AG04449 (cell line): ENCODE measurements around the gene MKKS.
"Not testable (repeated sequence)": the region's sequence is repeated elsewhere in the genome, so short reads cannot be mapped to it uniquely, and the experiment has no call there.

ENCODE experiments used
- CTCF ChIA-PET: fragments of 350-600 bp; formaldehyde crosslinking; extraction: SDS; loops from one replicate; lab custom pipeline; 2021; ENCODE audit warnings: antibody characterized with exemption; lab: Yijun Ruan, JAX
- POLR2A ChIA-PET: fragments of 400-600, 350-600 bp; formaldehyde crosslinking; extraction: SDS; loops from one replicate; lab custom pipeline; 2020; ENCODE audit warnings: antibody characterized with exemption, inconsistent platforms; lab: Yijun Ruan, JAX
- DNase-seq: peaks from one replicate; pipeline ENCODE4 v3.0.0-alpha.2; 2010; ENCODE audit warnings: low read depth, low spot score
- H3K4me3 ChIP-seq: 2 replicates; pipeline ENCODE4 v1.5.1; 2011; ENCODE audit warnings: low read depth, mild to moderate bottlenecking, control low read depth, low read length
- TF ChIP-seq, protein P1 (sequence below): IDR thresholded peaks from one replicate; pipeline ENCODE4 v1.5.1; 2011; ENCODE audit warnings: mild to moderate bottlenecking, moderate library complexity, low read length, control low read depth, inconsistent platforms; ENCODE audit not compliant: insufficient read depth; ENCODE audit errors: missing control alignments

Gene MKKS

DNA sequence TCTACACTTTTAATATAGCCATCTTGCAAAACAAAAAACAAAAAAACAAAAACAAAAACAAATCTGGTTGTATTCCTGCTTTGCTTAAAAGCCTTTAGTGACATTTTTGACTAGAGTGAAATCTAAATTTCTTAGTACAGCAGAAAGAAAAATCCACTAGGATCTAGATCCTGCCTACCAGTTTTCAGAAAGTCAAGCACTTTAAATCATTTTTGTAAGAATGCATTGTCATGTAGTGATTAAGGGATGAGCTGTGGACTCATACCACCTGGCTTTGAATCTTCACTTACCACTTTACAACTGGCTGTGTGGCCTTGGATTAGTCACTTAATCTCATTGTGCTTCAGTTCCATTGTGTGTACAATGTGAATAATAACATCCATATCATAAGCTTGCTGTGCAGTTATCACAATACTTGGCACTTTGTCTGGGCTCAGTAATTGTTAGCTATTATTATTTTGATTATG is 4.0 kb downstream of the MKKS start:
- ChIA-PET CTCF (interaction anchor here (0.6 to 7.0 kb wide), 8 partner anchors 8 to 813 kb away, joined by 3 to 279 read pairs (median 3); no protein-coding TSS in a partner anchor), POLR2A (no interaction called here)
- no peak overlapping the region for H3K4me3 ChIP-seq
- TF ChIP-seq, protein P1, sequence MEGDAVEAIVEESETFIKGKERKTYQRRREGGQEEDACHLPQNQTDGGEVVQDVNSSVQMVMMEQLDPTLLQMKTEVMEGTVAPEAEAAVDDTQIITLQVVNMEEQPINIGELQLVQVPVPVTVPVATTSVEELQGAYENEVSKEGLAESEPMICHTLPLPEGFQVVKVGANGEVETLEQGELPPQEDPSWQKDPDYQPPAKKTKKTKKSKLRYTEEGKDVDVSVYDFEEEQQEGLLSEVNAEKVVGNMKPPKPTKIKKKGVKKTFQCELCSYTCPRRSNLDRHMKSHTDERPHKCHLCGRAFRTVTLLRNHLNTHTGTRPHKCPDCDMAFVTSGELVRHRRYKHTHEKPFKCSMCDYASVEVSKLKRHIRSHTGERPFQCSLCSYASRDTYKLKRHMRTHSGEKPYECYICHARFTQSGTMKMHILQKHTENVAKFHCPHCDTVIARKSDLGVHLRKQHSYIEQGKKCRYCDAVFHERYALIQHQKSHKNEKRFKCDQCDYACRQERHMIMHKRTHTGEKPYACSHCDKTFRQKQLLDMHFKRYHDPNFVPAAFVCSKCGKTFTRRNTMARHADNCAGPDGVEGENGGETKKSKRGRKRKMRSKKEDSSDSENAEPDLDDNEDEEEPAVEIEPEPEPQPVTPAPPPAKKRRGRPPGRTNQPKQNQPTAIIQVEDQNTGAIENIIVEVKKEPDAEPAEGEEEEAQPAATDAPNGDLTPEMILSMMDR = no peak
- DNase-seq = no peak

- POLR2A ChIA-PET = no interaction called here
- CTCF ChIA-PET = interaction anchor here (0.6 to 7.0 kb wide), 6 partner anchors 13 to 461 kb away, joined by 3 to 279 read pairs (median 5); no protein-coding TSS in a partner anchor
- DNase-seq = no peak
- no peak overlapping the region for H3K4me3 ChIP-seq
- TF ChIP-seq, protein P1 = no peak
These were observed 4.5 kb downstream of the MKKS start for GRCh38 chr20:10429443-10429981.

DNA sequence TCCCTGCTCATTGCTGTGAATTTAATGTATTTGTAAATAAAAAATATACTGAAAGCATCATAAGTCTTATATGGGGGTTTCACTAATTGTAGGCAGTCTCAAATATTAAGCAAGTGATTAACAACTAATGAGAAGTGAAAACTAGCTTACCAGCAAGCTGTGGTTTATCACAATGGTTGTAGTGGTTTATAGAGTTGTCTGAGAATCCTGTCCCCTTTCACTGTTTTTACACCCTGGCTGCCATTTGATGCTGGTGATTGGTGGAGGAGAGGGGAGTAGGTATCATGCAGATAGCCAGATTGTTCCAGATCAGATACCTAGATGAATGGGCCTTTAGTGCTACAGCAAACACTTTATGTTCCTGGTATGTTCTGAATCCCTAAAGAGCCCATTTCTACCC is 6.0 kb downstream of the MKKS start:
- ChIA-PET POLR2A (no interaction called here), CTCF (interaction anchor here (1.0 to 7.0 kb wide), 12 partner anchors 9 to 1115 kb away, joined by 3 to 279 read pairs (median 6); partner anchors contain the start of genes MKKS and SLX4IP)
- TF ChIP-seq, protein P1 = no peak
- no peak overlapping the region for H3K4me3 ChIP-seq
- DNase-seq = no peak

DNA sequence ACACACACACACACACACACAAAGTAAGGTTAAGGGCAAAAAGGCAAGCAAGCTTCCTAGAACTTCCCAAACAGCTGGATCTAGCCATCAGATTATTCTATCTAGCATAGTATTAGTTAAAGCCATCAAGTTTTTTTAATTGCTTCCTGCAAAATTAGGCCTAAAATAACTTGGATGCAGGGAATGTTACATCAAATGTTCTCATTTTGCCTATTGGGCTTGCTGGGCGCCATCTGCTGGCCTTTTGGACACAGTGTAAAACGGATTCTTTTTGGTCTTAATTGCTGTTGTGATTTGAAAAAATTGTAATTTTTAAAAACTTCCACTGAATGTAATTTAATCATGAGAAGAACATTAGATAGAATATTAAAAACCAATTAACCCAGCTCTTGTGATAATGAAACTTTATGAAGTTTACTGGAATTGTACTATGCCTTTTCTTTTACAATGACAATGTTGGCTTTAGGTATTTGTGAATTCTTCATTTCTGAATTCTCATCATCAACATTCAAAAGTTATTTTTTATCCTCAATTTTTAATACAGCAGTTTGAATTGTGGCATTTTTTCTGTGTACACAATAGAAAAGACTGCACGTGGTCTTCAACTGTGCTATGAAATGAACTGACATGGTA is 6.8 kb downstream of the MKKS start:
- H3K4me3 ChIP-seq = no peak overlapping the region
- ChIA-PET CTCF (interaction anchor here (0.7 to 7.0 kb wide), 29 partner anchors 9 to 1116 kb away, joined by 3 to 279 read pairs (median 4); partner anchors contain the start of genes MKKS and SLX4IP), POLR2A (no interaction called here)
- DNase-seq = no peak
- TF ChIP-seq, protein P1 = peak; percentile 68

GRCh38 chr20:10423735-10424134 is 10.3 kb downstream of the MKKS start:
- no peak overlapping the region for H3K4me3 ChIP-seq
- ChIA-PET POLR2A (no interaction called here), CTCF (interaction anchor here (1.0 to 6.3 kb wide), 5 partner anchors 8 to 807 kb away, joined by 5 to 73 read pairs (median 18); no protein-coding TSS in a partner anchor)
- TF ChIP-seq, protein P1 = no peak
- DNase-seq = no peak

DNA sequence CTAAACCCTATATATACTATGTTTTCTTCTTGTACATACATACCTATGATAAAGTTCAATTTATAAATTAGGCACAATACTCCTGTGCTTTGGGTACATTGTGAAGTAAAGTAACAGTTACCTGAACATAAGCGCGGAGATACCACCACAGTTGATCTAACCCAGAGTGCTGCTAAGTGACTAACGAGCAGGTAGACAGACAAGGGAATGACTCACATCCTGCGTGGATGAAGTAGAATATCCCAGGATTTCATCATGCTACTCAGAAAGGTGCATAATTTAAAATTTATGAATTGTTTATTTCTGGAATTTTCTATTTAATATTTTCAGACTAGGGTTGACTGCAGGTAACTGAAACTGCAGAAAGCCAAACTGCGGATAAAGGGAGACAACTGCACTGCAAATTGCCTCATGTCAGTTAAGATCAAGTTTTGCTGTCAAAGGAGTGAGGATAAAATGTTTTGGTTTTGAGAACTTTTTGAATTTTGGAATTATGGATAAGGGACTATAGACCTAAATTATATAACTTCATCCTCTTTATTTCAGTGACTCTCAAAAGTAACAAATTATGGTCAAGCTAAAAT is 14.4 kb downstream of the MKKS start:
- CTCF ChIA-PET = no interaction called here
- H3K4me3 ChIP-seq = no peak overlapping the region
- no peak for DNase-seq
- TF ChIP-seq, protein P1 = no peak
- POLR2A ChIA-PET = no interaction called here

- DNase-seq, H3K4me3 ChIP-seq, POLR2A ChIA-PET: not testable (repeated sequence)
- CTCF ChIA-PET = interaction anchor here (6.4 kb wide), 1 partner anchor 10 kb away, joined by 48 read pairs; no protein-coding TSS in a partner anchor
These were observed 16.8 kb downstream of the MKKS start for GRCh38 chr20:10417218-10417617.
